OCI-LY7 (cell line): ENCODE data around the gene DBNDD1. TPM values are rescaled to one million over a fixed set of nuclear protein-coding genes. Genes with fewer than 3 reads are reported as not detected.
A peak's percentile ranks its signal among the peaks of the same experiment; 100 is the strongest.

Source experiments
- BruUV-seq: library from RNA; stranded (reverse); fragments of 400-500 nt; replicated peaks from 2 replicates; lab custom pipeline; 2021; lab: Mats Ljungman, UMichigan
- CTCF ChIA-PET: fragments of 300-600 bp; sonication (Branson Sonifier 250); formaldehyde crosslinking; loops from one replicate; lab custom pipeline; 2022; ENCODE audit warnings: antibody characterized with exemption; ENCODE audit not compliant: unreplicated experiment; lab: Charles Lee
- POLR2A ChIA-PET: fragments of 300-600 bp; sonication (Branson Sonifier 250); formaldehyde crosslinking; loops from one replicate; lab custom pipeline; 2022; ENCODE audit warnings: antibody characterized with exemption; lab: Charles Lee
- DNase-seq: peaks from one replicate; pipeline ENCODE4 v3.0.0-alpha.2; 2015; ENCODE audit warnings: low spot score
- H2AFZ ChIP-seq: fragments of 200-600 bp; sonication (generic), shearing (Covaris generic); 2 replicates; pipeline ENCODE4 v1.6.1; 2014; ENCODE audit warnings: mild to moderate bottlenecking, antibody characterized with exemption, low read length, moderate library complexity
- H3K27ac ChIP-seq: fragments of 200-600 bp; sonication (generic); 2 replicates; pipeline ENCODE4 v1.5.1; 2014; ENCODE audit warnings: mixed run types, low read depth, mild to moderate bottlenecking, moderate library complexity, low read length, inconsistent platforms; ENCODE audit not compliant: poor library complexity, severe bottlenecking
- H3K36me3 ChIP-seq: fragments of 200-600 bp; sonication (generic); 2 replicates; pipeline ENCODE4 v1.6.1; 2014; ENCODE audit warnings: mild to moderate bottlenecking, antibody characterized with exemption, low read length, moderate library complexity, mixed read lengths; ENCODE audit not compliant: insufficient read depth
- H3K4me1 ChIP-seq: fragments of 200-600 bp; sonication (generic); 2 replicates; pipeline ENCODE4 v1.5.1; 2014; ENCODE audit warnings: mild to moderate bottlenecking, low read length; ENCODE audit not compliant: insufficient read depth, poor library complexity, severe bottlenecking
- H3K4me2 ChIP-seq: fragments of 200-600 bp; sonication (generic); 2 replicates; pipeline ENCODE4 v1.6.1; 2014; ENCODE audit warnings: mild to moderate bottlenecking, low read length
- H3K4me3 ChIP-seq: fragments of 200-600 bp; sonication (generic); 2 replicates; pipeline ENCODE4 v1.5.1; 2014; ENCODE audit warnings: mild to moderate bottlenecking, low read depth, low read length; ENCODE audit not compliant: poor library complexity, severe bottlenecking
- H3K79me2 ChIP-seq: fragments of 200-600 bp; sonication (generic); 2 replicates; pipeline ENCODE4 v1.6.1; 2016; ENCODE audit warnings: low read depth, mild to moderate bottlenecking, low read length, moderate library complexity, mixed read lengths; ENCODE audit not compliant: insufficient read depth
- H3K9me2 ChIP-seq: fragments of 200-600 bp; sonication (generic); 2 replicates; pipeline ENCODE4 v1.6.1; 2016; ENCODE audit warnings: mild to moderate bottlenecking, low read length, mixed read lengths; ENCODE audit not compliant: insufficient read depth
- H3K9me3 ChIP-seq: fragments of 200-600 bp; sonication (generic); 2 replicates; pipeline ENCODE4 v1.6.1; 2014; ENCODE audit warnings: mild to moderate bottlenecking, mixed run types, low read length, mixed read lengths
- H4K20me1 ChIP-seq: fragments of 200-600 bp; sonication (generic); 2 replicates; pipeline ENCODE4 v1.6.1; 2014; ENCODE audit warnings: mild to moderate bottlenecking, antibody characterized with exemption, low read length, moderate library complexity, mixed read lengths; ENCODE audit not compliant: insufficient read depth
- CTCF ChIP-seq: fragments of 200-600 bp; sonication (generic); conservative IDR thresholded peaks from 2 replicates; pipeline ENCODE4 v1.5.1; 2014; ENCODE audit warnings: mild to moderate bottlenecking, antibody characterized with exemption, low read length, moderate library complexity, mixed read lengths
- EZH2phosphoT487 ChIP-seq: fragments of 200-600 bp; sonication (generic); IDR thresholded peaks from 2 replicates; pipeline ENCODE4 v1.6.1; 2018; ENCODE audit warnings: low read depth, borderline replicate concordance, mild to moderate bottlenecking, mixed run types, antibody characterized with exemption, low read length, moderate library complexity, mixed read lengths
- intact Hi-C: fragments of 100-400 bp; cut with micrococcal nuclease; formaldehyde crosslinking; loops from one replicate; pipeline ENCODE4 v1.10.0; 2022; ENCODE audit not compliant: unreplicated experiment
- total RNA-seq, 2 experiments: library from RNA; depleted of rRNA in 1 of 2; stranded (reverse); fragments of >200 nt in 1 of 2; shearing (Covaris generic) in 1 of 2; gene quantifications; 2 replicates each; pipeline ENCODE4 v1.2.3, GENCODE V29; 2014 to 2022

Gene DBNDD1
- total RNA-seq, 2 experiments from 2014 or later = 0.57 to 0.98 TPM

- Histone ChIP-seq H3K36me3 (peaks cover 81% of the 10 kb centered on the region), H3K9me3 (peaks cover 21% of the 10 kb centered on the region), H3K27ac (peak overlapping the region; percentile 51), H2AFZ (no peak overlapping the region), H4K20me1 (no peaks in the 10 kb centered on the region), H3K4me1 (no peaks in the 10 kb centered on the region), H3K79me2 (no peaks in the 10 kb centered on the region), H3K9me2 (no peaks in the 10 kb centered on the region), H3K4me2 (no peak overlapping the region), H3K4me3 (no peak overlapping the region)
- intact Hi-C loops = no loop called here
- no peak for DNase-seq
- no TSS peak for BruUV-seq
- no peak for TF ChIP-seq CTCF
- TF ChIP-seq EZH2phosphoT487 = no peak
- ChIA-PET POLR2A (interaction anchor here (0.7 kb wide), 1 partner anchor 179 kb away, joined by 3 read pairs; no protein-coding TSS in a partner anchor), CTCF (no interaction called here)
These were observed 24.9 kb downstream of the DBNDD1 start for GRCh38 chr16:89994389-89994720.

GRCh38 chr16:89993971-89994370 is 25.3 kb downstream of the DBNDD1 start:
- ChIA-PET CTCF (no interaction called here), POLR2A (interaction anchor here (0.5 to 0.7 kb wide), 2 partner anchors 18 to 179 kb away, joined by 3 to 5 read pairs; no protein-coding TSS in a partner anchor)
- Histone ChIP-seq H3K36me3 (peaks cover 85% of the 10 kb centered on the region), H3K9me2 (no peaks in the 10 kb centered on the region), H4K20me1 (no peaks in the 10 kb centered on the region), H3K79me2 (no peaks in the 10 kb centered on the region), H3K4me2 (no peak overlapping the region), H3K27ac (no peak overlapping the region), H3K4me1 (no peaks in the 10 kb centered on the region), H3K9me3 (peaks cover 21% of the 10 kb centered on the region), H2AFZ (no peak overlapping the region), H3K4me3 (no peak overlapping the region)
- DNase-seq = no peak
- BruUV-seq = no TSS peak
- TF ChIP-seq CTCF (no peak), EZH2phosphoT487 (no peak)
- intact Hi-C loops = no loop called here

- Histone ChIP-seq H3K9me3 (peaks cover 21% of the 10 kb centered on the region), H2AFZ (no peak overlapping the region), H4K20me1 (no peaks in the 10 kb centered on the region), H3K4me1 (no peaks in the 10 kb centered on the region), H3K36me3 (peaks cover 91% of the 10 kb centered on the region), H3K4me2 (no peak overlapping the region), H3K27ac (no peak overlapping the region), H3K79me2 (no peaks in the 10 kb centered on the region), H3K9me2 (no peaks in the 10 kb centered on the region), H3K4me3 (no peak overlapping the region)
- no peak for DNase-seq
- TF ChIP-seq EZH2phosphoT487 = no peak
- no peak for TF ChIP-seq CTCF
- CTCF ChIA-PET = no interaction called here
- POLR2A ChIA-PET = interaction anchor here (0.5 kb wide), 1 partner anchor 17 kb away, joined by 5 read pairs; no protein-coding TSS in a partner anchor
- intact Hi-C loops = no loop called here
- no TSS peak for BruUV-seq
These were observed 25.9 kb downstream of the DBNDD1 start for GRCh38 chr16:89993377-89993776.
